NCI-H460 (cell line): ENCODE data around the gene CCDC110. TPM values are rescaled to one million over a fixed set of nuclear protein-coding genes. Genes with fewer than 3 reads are reported as not detected.
A peak's percentile ranks its signal among the peaks of the same experiment; 100 is the strongest.
"Not testable (repeated sequence)": the region's sequence is repeated elsewhere in the genome, so short reads cannot be mapped to it uniquely, and the experiment has no call there.

ENCODE experiments used
- DNase-seq: peaks from one replicate; pipeline ENCODE4 v3.0.0-alpha.2; 2016; ENCODE audit warnings: low read depth; ENCODE audit errors: extremely low read depth
- polyA plus RNA-seq: library from polyadenylated mRNA; depleted of rRNA; stranded (reverse); fragments of >200 nt; gene quantifications from 2 replicates; pipeline ENCODE4 v1.2.3, GENCODE V29; 2014; cell fraction: nucleus; rRNA removed
- total RNA-seq: library from RNA; depleted of rRNA; stranded (reverse); fragments of >200 nt; shearing (Covaris generic); gene quantifications from 2 replicates; pipeline ENCODE4 v1.2.3, GENCODE V29; 2014; rRNA removed

CCDC110 gene
- total RNA-seq: 0.12 TPM in 1 of 2 replicates, not detected in the other
- polyA plus RNA-seq: 2.4 TPM in 1 of 2 replicates, not detected in the other

GRCh38 chr4:185471235-185472102 lies at the start of gene CCDC110:
Gene CCDC110 (minus strand): TSS chr4:185471733. CDS start chr4:185471683, 50 bp downstream.
- DNase-seq: peak; percentile 89

GRCh38 chr4:185520119-185520518 lies 48.6 kb upstream of the CCDC110 start:
- DNase-seq: no peak

- DNase-seq: no peak
These were observed 47.0 kb upstream of the CCDC110 start for GRCh38 chr4:185518494-185518893.

GRCh38 chr4:185518069-185518468 lies 46.5 kb upstream of the CCDC110 start:
- DNase-seq: no peak

- DNase-seq: no peak
These were observed 43.7 kb upstream of the CCDC110 start for GRCh38 chr4:185515248-185515647.

GRCh38 chr4:185514182-185514697 lies 42.7 kb upstream of the CCDC110 start:
- DNase-seq: no peak

- DNase-seq: peak; percentile 17
These were observed 42.1 kb upstream of the CCDC110 start for GRCh38 chr4:185513489-185514181.

- no peak for DNase-seq
These were observed 41.0 kb upstream of the CCDC110 start for GRCh38 chr4:185512516-185512915.

GRCh38 chr4:185511243-185511642 lies 39.7 kb upstream of the CCDC110 start:
- DNase-seq: not testable (repeated sequence)

- no peak for DNase-seq
These were observed 39.3 kb upstream of the CCDC110 start for GRCh38 chr4:185510806-185511205.

- no peak for DNase-seq
These were observed 36.6 kb upstream of the CCDC110 start for GRCh38 chr4:185508181-185508580.

- no peak for DNase-seq
These were observed 34.9 kb upstream of the CCDC110 start for GRCh38 chr4:185506422-185506821.

GRCh38 chr4:185504098-185505047 lies 32.8 kb upstream of the CCDC110 start:
- DNase-seq: peak; percentile 39

- no peak for DNase-seq
These were observed 30.9 kb upstream of the CCDC110 start for GRCh38 chr4:185502386-185502785.

GRCh38 chr4:185500576-185500975 lies 29.0 kb upstream of the CCDC110 start:
- no peak for DNase-seq

- DNase-seq: no peak
These were observed 28.5 kb upstream of the CCDC110 start for GRCh38 chr4:185500035-185500434.

- DNase-seq: no peak
These were observed 17.1 kb upstream of the CCDC110 start for GRCh38 chr4:185488650-185489049.

GRCh38 chr4:185481401-185481800 lies 9.9 kb upstream of the CCDC110 start:
- no peak for DNase-seq

GRCh38 chr4:185480016-185480732 lies 8.6 kb upstream of the CCDC110 start:
- DNase-seq: no peak
